Measurements from ENCODE around the gene DNAJB4.
"Not testable (repeated sequence)": the region's sequence is repeated elsewhere in the genome, so short reads cannot be mapped to it uniquely, and the experiment has no call there.

DNAJB4 gene
- 8.4 to 16.2 reads per million in 2 donors for total RNA-seq

GRCh38 chr1:78004719-78005447 lies at the start of gene DNAJB4:
Gene DNAJB4 (plus strand): TSS chr1:78004939. CDS start chr1:78005111, 172 bp downstream.
- peak; percentile 41 for DNase-seq

- no peak for DNase-seq
Observed at GRCh38 chr1:77955709-77956108, 49.0 kb upstream of the DNAJB4 start.

- DNase-seq, result no peak
Observed at GRCh38 chr1:77956464-77956863, 48.3 kb upstream of the DNAJB4 start.

DNA sequence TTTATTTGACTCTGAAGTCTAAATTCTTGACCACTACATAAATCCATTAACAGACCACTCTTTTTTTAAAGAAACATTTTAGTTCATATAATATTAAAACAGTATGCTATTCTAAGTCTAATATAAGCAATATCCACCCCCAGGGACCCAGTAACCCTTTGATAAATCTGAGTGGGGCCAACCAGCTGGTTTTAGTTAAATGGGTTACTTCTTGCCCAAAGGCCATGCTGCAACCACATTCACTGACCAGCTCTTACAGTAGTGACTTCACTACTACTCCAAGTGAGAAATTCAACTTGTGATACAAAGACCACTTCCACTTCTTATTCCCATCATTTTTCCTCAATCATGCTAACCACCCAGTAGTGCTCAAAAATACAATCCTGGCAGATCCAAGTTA lies 46.3 kb upstream of the DNAJB4 start:
- DNase-seq, result no peak

GRCh38 chr1:77958850-77959249 lies 45.9 kb upstream of the DNAJB4 start:
- DNase-seq, result no peak

GRCh38 chr1:77961392-77961791 lies 43.3 kb upstream of the DNAJB4 start:
- DNase-seq, result no peak

DNA sequence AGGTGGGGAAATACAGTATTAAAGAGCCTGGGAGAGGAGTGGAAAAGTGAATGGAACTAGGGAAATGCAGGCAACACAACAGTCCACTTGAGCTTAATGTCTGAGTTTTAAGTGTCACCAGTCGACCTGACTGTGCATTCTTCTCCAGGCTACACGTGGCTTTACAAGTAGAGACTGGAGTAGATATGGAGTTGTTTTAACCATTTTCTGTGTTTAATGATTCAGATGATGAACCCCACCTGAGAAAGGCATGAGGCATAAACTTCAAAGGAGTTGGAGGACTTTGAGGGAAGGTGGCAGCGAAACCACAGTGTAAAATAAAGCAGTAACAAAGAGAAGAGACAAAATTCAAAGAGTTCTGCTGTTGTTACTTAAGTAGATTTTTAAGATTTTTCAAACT lies 38.4 kb upstream of the DNAJB4 start:
- no peak for DNase-seq

- no peak for DNase-seq
Observed at GRCh38 chr1:77970192-77970591, 34.5 kb upstream of the DNAJB4 start.

GRCh38 chr1:77972080-77972479 lies 32.7 kb upstream of the DNAJB4 start:
- no peak for DNase-seq

DNA sequence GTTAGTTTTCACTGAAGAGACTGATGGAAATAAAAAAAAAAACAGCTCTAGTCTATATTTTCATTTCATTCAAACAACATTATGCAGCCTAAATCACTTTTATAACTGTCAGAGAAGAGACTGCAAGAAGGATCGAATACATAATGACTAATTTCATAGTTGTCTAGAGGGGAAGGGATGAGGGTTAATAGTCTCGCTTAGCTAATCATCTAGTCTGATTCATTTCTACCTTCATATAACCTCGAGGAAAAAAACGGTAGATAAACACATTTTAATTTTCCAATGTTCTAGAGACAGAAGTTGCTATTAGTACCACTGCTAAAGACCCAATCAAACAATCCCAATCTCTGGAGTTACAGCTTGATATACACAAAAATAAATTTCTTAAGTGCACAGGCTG lies 29.4 kb upstream of the DNAJB4 start:
- no peak for DNase-seq

DNA sequence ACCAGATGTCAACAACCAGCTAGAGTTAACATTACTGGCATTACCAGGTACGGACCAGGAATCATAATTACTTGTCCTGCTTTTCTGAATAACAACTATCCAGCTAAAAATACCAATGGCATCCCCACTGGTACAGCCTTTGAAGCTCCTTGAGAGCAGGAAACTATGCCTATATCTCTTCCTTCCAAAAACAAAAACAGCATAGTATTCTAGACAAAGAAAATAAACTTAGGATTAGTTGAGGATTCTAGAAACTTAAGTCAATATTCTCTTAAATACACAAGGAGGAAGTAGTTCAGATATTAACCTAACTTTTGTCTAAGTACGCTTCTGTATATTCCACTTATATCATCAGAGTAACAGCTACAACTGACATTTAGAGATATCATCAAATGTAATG lies 28.8 kb upstream of the DNAJB4 start:
- no peak for DNase-seq

DNA sequence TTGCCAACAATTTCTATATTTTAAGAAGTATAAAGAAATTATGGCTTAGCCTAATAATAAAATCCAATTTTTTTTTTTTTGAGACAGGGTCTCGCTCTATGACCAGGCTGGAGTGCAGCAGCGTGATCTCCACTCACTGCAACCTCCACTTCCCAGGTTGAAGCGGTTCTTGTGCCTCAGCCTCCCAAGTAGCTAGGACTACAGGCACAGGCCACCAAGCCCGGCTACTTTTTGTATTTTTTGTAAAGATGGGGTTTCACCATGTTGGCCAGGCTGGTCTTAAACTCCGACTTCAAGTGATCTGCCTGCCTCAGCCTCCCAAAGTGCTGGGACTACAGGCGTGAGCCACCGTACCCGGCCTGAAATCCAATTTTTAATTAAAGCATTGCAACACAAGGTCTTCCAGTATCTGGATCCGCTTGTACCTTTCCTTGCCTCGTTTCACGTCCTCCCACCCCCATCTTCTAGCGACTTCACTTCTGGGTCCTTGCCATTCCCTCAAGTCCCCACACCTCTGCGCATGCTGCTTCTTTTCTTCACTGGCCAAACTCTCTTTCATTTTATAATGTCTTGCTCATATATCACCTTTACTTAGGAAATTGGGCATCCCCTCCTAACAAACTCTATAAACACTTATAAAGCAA lies 28.2 kb upstream of the DNAJB4 start:
- DNase-seq, result no peak

DNA sequence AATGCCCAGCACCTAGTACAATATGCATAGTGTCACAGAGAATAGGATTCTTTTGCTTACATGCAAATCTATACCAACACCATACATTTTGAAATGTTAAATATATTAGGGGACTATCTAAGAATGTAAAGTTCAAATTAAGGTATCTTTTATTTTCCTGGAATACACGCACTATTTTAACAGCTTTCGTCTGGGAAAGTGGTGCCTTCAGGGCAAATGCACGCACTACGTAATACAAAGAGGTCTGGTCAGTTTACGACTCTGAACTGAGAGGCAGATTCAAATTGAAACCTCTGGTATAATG lies 26.8 kb upstream of the DNAJB4 start:
- no peak for DNase-seq

DNA sequence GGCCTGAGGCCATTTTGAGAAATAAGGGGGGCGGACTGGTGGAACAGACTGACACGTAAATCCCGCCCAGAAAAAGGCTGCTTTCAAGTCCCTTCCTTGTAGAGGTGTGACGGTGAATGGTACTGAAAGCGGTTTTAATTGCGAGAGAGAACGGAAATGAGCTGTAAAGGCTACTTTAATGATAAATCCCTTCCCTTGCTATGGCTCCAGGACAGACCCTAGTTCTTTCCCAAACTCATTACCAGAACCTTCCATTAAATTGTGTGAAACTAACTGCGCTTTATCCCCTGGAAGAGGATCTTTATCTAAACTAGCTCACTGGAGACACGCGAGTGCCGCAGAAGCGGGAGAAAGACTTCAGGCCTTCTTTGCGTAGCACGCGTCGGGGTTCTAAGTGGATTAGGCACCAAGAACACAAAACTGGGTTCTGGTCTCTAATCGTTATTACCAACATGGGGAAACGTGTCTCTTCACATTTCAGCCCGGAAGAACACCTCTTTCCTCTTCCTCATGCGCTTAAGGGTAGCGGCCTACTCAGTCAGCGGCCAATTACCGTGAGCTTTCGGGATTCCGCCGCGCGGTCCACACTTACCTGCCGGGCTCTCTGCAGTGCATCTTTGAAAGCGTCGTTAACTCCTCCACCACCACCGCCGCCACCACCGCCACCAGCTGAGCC lies 26.3 kb upstream of the DNAJB4 start:
- peak; percentile 56 for DNase-seq

GRCh38 chr1:77978969-77979876 lies 25.5 kb upstream of the DNAJB4 start, which contains the start of gene FUBP1:
Gene FUBP1 (minus strand): TSS chr1:77979072. CDS start chr1:77979004, 68 bp downstream.
- DNase-seq, result peak; percentile 86

DNA sequence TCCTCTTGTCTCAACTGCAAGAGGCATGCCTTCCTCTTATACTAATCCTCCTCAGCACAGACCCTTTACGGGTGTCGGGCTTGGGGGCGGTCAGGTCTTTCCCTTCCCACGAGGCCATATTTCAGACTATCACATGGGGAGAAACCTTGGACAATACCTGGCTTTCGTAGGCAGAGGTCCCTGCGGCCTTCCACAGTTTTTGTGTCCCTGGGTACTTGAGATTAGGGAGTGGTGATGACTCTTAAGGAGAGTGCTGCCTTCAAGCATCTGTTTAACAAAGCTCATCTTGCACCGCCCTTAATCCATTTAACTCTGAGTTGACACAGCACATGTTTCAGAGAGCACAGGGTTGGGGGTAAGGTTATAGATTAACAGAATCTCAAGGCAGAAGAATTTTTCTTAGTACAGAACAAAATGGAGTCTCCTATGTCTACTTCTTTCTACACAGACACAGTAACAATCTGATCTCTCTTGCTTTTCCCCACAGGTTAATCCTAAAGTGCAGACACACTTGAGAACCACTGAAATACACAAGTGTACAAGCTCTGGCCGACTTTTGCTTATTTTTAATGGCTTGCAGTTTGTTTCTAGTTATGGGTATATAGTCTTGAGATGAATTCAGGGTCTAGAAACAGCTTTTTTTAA lies 21.3 kb upstream of the DNAJB4 start:
- DNase-seq, result not testable (repeated sequence)

DNA sequence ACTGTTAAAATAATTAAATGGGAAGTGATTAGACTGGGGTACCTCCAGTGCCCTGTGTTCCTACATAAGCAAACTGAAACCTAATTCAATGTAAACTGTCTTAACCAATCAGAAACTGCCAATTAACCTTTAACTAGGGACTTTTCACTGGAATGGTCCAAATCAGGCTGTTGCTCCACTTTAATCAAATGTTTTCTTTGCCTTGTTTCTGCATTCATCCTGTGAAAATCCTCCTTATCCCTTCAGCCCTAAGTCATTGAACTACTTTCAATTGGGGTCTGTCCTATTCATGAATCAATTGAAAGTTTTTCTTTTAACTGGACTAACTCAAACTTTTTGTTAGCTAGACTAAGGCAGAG lies 20.8 kb upstream of the DNAJB4 start:
- no peak for DNase-seq

- DNase-seq, result no peak
Observed at GRCh38 chr1:77984629-77985028, 20.1 kb upstream of the DNAJB4 start.

DNA sequence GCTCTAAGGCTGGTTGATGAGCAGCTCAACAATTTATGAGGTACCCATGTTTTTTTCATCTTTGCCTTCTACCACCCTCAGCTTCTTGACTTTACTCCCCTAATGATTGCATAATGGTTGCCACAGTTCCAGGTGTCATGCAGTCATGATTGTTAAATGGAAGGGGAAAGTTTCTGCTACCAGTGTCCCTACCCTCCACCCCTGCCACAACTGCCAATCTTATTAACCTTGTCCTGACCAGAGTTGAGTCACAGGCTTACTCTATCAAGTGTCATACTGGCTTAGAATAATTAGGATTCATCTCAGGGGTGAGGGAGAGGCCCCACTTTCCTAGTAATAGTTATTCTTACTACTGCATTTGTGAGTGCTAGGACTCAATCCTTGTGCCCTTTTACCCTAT lies 17.9 kb upstream of the DNAJB4 start:
- no peak for DNase-seq

DNA sequence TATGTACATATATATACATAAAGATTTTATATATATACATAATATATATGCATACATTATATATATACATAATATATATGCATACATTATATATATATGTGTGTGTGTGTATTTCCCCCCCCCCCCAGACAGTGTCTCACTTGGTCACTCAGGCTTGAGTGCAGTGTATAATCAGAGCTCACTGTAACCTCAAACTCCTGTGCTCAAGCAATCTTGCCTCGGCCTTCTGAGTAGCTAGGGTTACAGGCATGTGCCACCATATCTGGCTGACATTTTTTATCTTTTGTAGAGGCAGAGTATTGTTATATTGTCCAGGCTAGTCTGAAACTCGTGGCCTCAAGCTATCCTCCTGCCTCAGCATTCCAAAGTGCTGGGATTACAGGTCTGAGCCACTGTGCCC lies 16.8 kb upstream of the DNAJB4 start:
- DNase-seq, result no peak

DNA sequence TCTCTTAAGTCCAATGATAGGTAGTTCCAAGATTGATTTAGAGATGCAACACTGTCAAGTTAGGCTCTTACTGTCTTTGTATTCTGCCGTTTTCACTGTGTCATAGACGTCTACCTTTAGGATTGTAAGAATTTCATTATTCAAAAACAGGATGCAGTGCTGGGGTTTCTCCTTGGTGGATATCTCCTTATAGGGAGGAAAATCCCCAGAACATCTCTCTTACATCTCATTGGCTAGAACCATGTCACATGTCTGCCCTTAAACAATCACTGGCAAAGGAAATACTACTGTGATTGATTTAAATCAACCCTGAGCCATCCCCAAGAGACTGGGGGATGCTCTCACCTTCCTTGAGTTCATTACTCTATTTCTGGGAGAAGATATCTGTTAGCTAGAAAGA lies 15.0 kb upstream of the DNAJB4 start:
- DNase-seq, result no peak

GRCh38 chr1:77990629-77991204 lies 14.0 kb upstream of the DNAJB4 start:
- DNase-seq, result no peak

All from T-helper 9 cell (primary cell).